RPMI7951 (cell line): Measurements from ENCODE around the gene APBA2. TPM values are rescaled to one million over a fixed set of nuclear protein-coding genes. Genes with fewer than 3 reads are reported as not detected.

ENCODE experiments used
- DNase-seq: peaks from one replicate; pipeline ENCODE4 v3.0.0-alpha.2; 2012; ENCODE audit warnings: low read depth
- total RNA-seq: library from RNA; depleted of rRNA; stranded (reverse); fragments of >200 nt; shearing (Covaris generic); gene quantifications from 2 replicates; pipeline ENCODE4 v1.2.3, GENCODE V29; 2014

APBA2 gene
- total RNA-seq, 1 experiment from 2014 or later = 4.2 TPM

GRCh38 chr15:29102911-29103823 is 217.4 kb downstream of the APBA2 start:
- no peak for DNase-seq

- DNase-seq = no peak
These were observed 218.2 kb downstream of the APBA2 start for GRCh38 chr15:29103824-29104565.

DNA sequence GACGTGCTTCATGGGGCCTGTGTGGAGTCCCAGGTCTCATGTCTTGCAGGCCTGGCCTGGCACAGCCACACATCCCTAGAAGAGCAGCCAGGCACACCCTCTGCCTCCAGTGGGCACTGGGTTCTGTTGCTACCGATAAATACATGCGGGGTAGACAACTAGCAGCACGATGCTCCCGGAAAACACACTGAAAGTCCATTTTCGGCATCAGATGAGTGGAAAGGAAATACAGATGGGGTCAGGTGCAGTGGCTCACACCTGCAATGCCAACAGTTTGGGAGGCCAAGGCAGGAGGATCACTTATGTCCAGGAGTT is 218.7 kb downstream of the APBA2 start:
- DNase-seq = no peak

DNA sequence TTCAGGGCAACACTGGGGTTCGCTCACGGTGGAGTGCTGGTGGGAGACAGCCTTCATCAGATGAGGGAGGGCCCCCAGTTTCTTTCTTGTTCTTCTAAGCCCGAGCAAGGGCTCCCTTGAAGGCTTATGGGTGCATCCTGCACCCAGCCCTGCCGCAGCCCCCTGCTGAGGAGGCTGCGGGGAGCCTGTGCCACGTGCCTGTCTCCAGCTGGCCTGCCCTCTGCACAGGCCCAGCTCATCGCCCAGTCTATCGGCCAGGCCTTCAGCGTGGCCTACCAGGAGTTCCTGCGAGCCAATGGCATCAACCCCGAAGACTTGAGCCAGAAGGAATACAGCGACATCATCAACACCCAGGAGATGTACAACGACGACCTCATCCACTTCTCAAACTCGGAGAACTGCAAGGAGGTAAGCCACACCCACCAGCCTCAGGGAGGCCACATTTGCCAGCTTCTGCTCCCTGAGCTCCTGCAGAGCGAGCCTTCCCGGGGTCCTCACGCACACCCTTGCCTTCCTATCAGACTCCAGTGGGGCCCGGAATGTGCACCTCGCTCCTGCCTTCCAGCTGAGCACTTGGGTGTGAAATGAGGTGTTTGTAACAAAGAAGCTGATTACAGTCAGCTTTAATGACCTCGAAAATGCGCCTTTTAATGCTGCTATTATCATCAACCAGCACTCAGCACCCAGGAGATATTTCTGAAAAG is 219.5 kb downstream of the APBA2 start:
- DNase-seq = no peak

- DNase-seq = no peak
These were observed 220.3 kb downstream of the APBA2 start for GRCh38 chr15:29106116-29106515.

- DNase-seq = no peak
These were observed 220.9 kb downstream of the APBA2 start for GRCh38 chr15:29106551-29107290.

- no peak for DNase-seq
These were observed 221.6 kb downstream of the APBA2 start for GRCh38 chr15:29107291-29107890.

DNA sequence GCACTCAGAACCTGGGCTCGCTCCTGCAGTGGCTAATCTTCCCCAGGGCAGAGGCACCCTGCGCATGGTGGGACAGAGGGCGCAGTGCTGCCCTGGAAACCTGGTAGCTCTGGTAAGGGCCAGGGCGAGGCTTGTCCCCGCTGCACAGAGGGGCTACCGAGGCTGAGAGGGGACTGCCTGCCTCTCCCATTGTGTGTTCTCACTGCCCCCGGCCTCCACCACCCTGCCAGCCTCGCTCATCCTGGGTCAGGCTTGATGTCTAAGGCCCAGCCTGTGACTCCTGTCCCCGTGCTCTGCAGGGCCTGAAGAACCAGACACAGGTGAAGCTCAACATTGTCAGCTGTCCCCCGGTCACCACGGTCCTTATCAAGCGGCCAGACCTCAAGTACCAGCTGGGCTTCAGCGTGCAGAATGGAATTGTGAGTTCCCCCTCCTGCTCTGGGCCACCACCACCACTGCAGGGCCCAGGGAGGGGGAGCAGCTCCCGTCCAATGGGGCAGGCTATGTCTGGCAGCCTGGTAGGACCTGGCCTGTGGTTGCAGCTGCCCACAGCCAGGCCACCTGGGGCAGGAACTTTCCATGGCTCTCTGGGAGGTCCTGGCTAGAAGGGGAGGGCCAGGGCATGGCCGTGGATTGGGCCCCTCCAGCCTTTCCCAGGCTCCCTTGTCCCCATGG is 222.3 kb downstream of the APBA2 start:
- no peak for DNase-seq

DNA sequence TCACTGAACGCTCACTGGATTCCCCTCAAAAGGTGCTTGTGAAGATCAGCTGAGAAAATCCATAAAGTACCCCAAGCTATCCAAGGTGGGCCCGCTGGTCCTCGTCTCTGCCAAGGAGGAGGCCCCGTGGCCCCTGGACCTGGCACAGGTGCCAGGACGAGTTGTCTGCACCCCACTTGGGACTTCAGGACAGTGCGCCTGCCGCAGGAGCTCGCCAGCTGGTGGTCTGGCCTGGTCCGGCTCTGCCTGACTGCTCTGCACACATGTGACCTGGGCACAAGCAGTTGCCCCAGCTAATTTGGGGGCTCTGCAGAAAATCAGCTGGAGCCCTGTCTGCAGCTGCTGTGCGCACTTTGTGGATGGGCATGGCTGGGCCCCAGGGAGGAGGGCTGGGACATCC is 224.0 kb downstream of the APBA2 start:
- DNase-seq = no peak

DNA sequence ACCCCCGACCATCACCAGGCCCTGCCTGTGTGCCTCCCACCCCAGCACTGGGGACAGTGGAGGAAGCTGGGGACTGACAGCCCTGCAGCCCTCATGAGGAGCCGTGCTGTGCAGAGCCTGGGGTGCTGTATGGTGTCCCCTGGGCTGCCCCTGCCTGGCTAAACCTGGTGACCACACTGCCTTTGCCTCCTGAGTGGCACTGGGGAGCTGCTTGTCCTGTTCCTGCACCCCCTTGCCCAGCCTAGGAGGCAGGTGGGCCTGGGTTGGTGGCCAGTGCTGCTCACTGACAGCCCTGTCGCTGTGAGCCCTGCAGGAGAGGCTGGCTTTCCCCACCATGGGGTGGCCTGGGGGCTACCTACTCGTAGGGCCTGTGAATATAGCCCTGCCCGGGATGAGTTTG is 224.4 kb downstream of the APBA2 start:
- no peak for DNase-seq

DNA sequence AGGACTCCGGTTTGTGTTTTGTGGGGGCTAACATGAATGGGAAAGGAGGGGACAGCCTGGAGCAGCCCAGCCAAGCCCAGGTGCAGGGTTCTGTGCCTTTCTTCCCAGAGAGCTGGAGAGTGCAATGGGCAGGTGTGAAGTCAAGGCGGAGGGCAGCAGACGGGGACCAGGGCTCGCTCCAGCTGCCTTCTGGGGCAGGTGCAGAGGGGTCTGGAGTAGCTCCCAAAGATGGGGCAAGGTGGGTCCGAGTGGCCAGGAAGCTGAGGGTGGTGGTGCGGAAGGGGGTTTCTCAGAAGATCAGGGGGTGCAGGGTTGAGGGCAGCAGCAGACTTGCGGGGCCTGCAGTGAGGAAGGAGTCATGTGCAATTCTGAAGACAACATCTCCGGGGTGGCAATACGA is 225.0 kb downstream of the APBA2 start:
- DNase-seq = no peak

DNA sequence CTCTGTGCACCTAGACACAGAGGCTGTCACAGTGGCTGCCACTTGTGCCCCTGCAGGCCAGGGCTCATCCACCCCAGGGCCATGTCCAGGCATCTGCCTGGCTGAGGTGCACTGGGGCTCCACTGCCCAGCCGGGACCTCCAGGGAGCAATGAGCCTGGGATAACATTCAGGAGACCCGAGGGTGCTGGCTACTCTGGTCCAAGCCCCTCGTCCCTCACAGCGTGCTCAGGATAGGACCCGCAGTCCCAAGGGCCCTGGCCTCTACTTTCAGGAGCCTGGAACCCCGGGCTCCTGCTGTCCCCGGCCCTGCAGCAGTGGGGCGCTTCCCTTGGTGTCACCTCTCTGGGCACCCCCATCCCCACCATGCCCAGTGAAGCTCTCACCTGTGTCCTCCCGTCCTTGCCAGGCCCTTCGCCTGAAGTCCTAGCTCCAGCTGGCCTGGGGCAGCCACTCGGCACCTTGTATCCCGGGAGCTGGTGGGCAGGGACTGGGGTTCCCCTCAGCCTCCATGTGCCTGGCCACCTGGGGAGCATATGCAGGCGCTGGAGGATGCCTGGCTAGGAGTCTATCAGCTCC is 226.0 kb downstream of the APBA2 start:
- no peak for DNase-seq

DNA sequence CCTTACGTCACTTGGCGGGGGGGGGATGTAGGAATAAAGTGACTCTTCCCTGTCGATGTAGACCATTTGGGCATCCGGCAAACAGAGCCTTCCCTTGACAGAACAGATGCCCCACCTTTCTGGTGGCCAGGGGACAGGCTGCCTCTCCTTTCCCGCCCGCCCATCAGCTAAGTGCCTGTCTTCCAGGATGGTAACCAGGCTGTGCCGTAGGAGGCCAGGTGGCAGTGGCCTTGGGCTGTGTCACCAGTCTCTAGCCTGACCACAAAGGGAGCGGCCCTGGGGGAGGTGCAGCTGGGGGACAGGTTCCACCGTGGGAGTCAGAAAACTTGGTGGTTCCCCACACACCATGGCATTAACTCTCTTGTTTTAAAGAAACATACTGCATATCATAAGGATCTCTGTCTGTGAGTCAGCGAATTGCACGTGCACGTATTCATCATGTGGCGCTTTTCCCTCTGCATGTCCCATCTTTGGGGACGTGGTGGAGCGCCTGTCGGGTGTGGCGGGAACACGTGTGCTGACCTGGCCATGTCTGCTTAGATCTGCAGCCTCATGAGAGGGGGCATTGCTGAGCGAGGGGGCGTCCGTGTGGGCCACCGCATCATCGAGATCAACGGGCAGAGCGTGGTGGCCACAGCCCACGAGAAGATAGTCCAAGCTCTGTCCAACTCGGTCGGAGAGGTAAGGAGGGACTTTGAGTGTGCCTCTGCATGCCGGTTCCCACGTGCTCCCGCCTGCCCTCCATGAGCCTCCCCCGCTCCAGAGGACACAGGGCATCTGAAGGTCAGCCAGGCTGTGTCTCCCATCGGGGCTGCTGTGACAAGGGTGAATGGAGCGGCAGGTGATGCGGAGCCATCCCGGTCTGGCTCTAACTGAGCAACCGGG is 227.8 kb downstream of the APBA2 start:
- DNase-seq = no peak

DNA sequence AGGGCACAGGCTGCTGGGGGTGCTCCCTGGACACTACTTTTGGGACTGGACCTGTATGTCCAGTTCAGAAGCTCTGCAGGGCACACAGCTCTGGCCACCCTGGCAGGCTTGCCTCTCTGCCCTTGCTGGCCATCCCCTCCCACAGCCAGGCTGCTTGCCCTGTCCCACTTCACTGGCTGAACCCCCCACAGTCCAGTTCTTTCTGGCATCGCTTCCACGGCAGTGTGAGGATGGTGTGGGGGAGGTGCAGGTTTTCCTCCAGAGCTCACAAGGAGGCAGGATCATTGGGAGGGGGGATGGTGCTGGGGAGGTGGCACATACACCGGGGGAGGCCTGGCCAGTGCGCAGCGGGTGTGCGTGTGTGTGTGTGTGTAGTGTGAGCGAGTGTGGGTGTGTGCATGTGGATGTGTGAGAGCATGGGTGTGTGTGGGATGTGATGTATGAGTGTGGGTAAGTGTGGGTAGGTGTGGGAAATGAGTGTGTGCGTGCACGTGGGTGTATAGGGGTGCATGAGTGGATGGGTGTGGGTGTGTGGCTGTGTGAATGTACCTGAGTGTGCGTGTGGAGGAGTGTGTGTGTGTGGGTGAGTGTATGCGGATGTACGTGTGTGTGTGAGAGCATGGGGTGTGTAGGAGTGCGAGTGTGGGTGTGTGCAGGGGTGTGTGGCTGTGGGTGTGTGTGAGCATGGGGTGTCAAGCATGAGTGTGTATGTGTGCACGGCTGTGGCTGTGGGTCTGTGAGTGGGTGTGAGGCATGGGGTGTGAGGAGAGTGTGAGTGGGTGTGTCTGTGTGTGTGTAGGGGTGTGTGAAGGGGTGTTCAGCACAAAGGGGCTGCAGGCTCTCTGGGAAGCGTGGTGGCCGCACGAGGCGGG is 228.7 kb downstream of the APBA2 start:
- no peak for DNase-seq

GRCh38 chr15:29115093-29115991 is 229.6 kb downstream of the APBA2 start:
- DNase-seq = no peak

DNA sequence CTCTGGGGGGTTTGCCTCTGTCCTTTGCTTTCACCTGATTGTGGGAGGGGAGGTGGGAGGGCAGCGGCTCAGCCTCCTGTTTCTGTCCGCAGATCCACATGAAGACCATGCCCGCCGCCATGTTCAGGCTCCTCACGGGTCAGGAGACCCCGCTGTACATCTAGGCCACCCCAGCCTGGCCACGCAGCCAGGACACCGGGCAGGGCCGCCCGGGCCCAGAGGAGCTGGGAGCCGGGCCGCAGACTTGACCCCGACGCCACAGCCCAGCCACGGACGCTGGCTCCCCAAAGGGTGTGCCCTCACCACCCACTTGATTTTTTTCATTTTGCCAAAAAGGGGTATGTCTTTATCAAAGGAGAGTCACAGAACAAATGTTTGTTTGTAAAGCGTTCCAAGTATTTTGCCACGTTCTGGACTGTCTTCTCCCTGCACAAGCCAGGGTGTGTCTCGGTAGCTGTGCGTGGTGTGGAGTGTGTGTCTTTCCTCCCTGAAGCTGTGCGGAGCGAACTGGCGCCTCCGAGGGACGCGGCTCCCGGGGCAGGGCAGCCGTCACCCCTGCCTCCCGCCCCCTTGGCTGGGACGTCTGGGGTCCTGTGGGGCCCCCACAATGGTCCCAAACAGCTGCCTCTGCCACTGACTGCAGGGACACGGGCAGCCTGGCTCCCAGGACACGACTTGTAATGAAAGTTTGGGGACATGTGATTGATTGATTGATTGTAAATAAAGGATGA is 231.4 kb downstream of the APBA2 start:
- no peak for DNase-seq

- DNase-seq = no peak
These were observed 232.0 kb downstream of the APBA2 start for GRCh38 chr15:29117778-29118177.
